ENCODE measurements around the gene UQCRC2.

The UQCRC2 gene

GRCh38 chr16:22010902-22011301, 57.7 kb downstream of the UQCRC2 start:
- Histone ChIP-seq H3K27ac (ENCODE audit: low read length) (no peak overlapping the region), H3K4me1 (ENCODE audit: low read length) (peaks cover 30% of the 10 kb centered on the region), H3K79me2 (ENCODE audit: low read length) (peaks cover 68% of the 10 kb centered on the region), H2AFZ (ENCODE audit: low read length) (no peak overlapping the region), H3K27me3 (replicated peaks; ENCODE audit: insufficient read depth, low read length) (no peaks in the 10 kb centered on the region), H3K9ac (ENCODE audit: low read length) (no peak overlapping the region), H3K4me3 (ENCODE audit: low read length) (no peak overlapping the region), H3K4me2 (ENCODE audit: low read depth, low read length) (no peak overlapping the region), H3K9me2 (replicated peaks; ENCODE audit: insufficient read depth, low read length) (no peaks in the 10 kb centered on the region), H4K20me1 (ENCODE audit: insufficient read depth, low read length) (no peaks in the 10 kb centered on the region), H3F3A (ENCODE audit: insufficient read depth, low read length) (peaks cover 12% of the 10 kb centered on the region), H3K36me3 (replicated peaks; ENCODE audit: insufficient read depth, low read length) (no peaks in the 10 kb centered on the region), H3K9me3 (replicated peaks; ENCODE audit: insufficient read depth, low read length) (no peaks in the 10 kb centered on the region)
- TF ChIP-seq CTCF (IDR thresholded peaks at IDR 0.05; ENCODE audit: low read length) (no peak), EZH2 (optimal IDR thresholded peaks at IDR 0.05; ENCODE audit: low read depth, low read length) (no peak), EZH2phosphoT487 (IDR thresholded peaks at IDR 0.05; ENCODE audit: low read length) (no peak)
- DNase-seq, result no peak

DNA sequence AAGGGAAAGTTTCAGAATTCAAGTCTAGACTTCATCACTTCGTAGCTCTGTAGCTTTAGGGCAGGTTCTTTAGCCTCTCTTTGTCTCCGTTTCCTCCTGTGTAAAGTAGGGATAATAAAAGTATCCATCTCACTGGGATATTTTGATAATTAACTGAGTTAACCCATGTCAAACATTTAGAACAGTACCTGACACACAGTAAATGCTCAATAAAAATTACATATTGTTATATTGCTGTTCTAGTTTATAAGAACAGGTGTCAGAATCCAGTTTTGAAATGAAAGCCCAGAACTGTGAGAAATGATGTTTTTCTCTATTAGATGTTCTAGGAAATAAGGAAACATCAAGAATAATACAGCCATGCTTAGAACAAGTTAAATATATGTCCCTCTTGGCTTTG, 59.1 kb downstream of the UQCRC2 start:
- H3K4me2 ChIP-seq (ENCODE audit: low read depth, low read length), result no peak overlapping the region

GRCh38 chr16:22013486-22013885, 60.3 kb downstream of the UQCRC2 start:
- Histone ChIP-seq H3K4me2 (ENCODE audit: low read depth, low read length) (peak overlapping the region; percentile 61; the same call in 1 of the 2 replicates), H4K20me1 (ENCODE audit: insufficient read depth, low read length) (no peaks in the 10 kb centered on the region), H3K9me3 (replicated peaks; ENCODE audit: insufficient read depth, low read length) (no peaks in the 10 kb centered on the region), H3F3A (ENCODE audit: insufficient read depth, low read length) (peaks cover 6% of the 10 kb centered on the region), H3K27me3 (replicated peaks; ENCODE audit: insufficient read depth, low read length) (no peaks in the 10 kb centered on the region), H3K4me3 (ENCODE audit: low read length) (no peak overlapping the region), H3K79me2 (ENCODE audit: low read length) (peaks cover 84% of the 10 kb centered on the region), H3K36me3 (replicated peaks; ENCODE audit: insufficient read depth, low read length) (no peaks in the 10 kb centered on the region), H3K4me1 (ENCODE audit: low read length) (peaks cover 23% of the 10 kb centered on the region), H3K9ac (ENCODE audit: low read length) (no peak overlapping the region), H3K27ac (ENCODE audit: low read length) (no peak overlapping the region), H2AFZ (ENCODE audit: low read length) (no peak overlapping the region), H3K9me2 (replicated peaks; ENCODE audit: insufficient read depth, low read length) (no peaks in the 10 kb centered on the region)
- DNase-seq, result no peak
- TF ChIP-seq CTCF (IDR thresholded peaks at IDR 0.05; ENCODE audit: low read length), result no peak
- TF ChIP-seq EZH2 (optimal IDR thresholded peaks at IDR 0.05; ENCODE audit: low read depth, low read length), result no peak
- TF ChIP-seq EZH2phosphoT487 (IDR thresholded peaks at IDR 0.05; ENCODE audit: low read length), result no peak

More for the DNA sequence above, 59.1 kb downstream of the UQCRC2 start:
- Histone ChIP-seq H3K9me2 (replicated peaks; ENCODE audit: insufficient read depth, low read length) (no peaks in the 10 kb centered on the region), H3K9ac (ENCODE audit: low read length) (no peak overlapping the region), H3K27ac (ENCODE audit: low read length) (no peak overlapping the region), H3K79me2 (ENCODE audit: low read length) (peaks cover 80% of the 10 kb centered on the region), H3F3A (ENCODE audit: insufficient read depth, low read length) (peaks cover 11% of the 10 kb centered on the region), H3K27me3 (replicated peaks; ENCODE audit: insufficient read depth, low read length) (no peaks in the 10 kb centered on the region), H3K9me3 (replicated peaks; ENCODE audit: insufficient read depth, low read length) (no peaks in the 10 kb centered on the region), H4K20me1 (ENCODE audit: insufficient read depth, low read length) (no peaks in the 10 kb centered on the region), H3K36me3 (replicated peaks; ENCODE audit: insufficient read depth, low read length) (no peaks in the 10 kb centered on the region), H3K4me3 (ENCODE audit: low read length) (no peak overlapping the region), H2AFZ (ENCODE audit: low read length) (no peak overlapping the region), H3K4me1 (ENCODE audit: low read length) (peaks cover 24% of the 10 kb centered on the region)
- no peak for DNase-seq
- TF ChIP-seq CTCF (IDR thresholded peaks at IDR 0.05; ENCODE audit: low read length), result no peak
- TF ChIP-seq EZH2phosphoT487 (IDR thresholded peaks at IDR 0.05; ENCODE audit: low read length), result no peak
- no peak for TF ChIP-seq EZH2 (optimal IDR thresholded peaks at IDR 0.05; ENCODE audit: low read depth, low read length)
